GM19035 (cell line): ENCODE measurements around the gene CLDN5.
"Not testable (repeated sequence)": the region's sequence is repeated elsewhere in the genome, so short reads cannot be mapped to it uniquely, and the experiment has no call there.

Experiments
- ATAC-seq: cut with Tn5 transposase; IDR thresholded peaks from one replicate; pipeline ENCODE4 v1.9.1; 2021; ENCODE audit not compliant: unreplicated experiment

The CLDN5 gene

GRCh38 chr22:19548964-19549363, 24.8 kb upstream of the CLDN5 start:
- ATAC-seq: no peak

GRCh38 chr22:19548427-19548826, 24.2 kb upstream of the CLDN5 start:
- ATAC-seq: not testable (repeated sequence)

GRCh38 chr22:19547620-19548019, 23.4 kb upstream of the CLDN5 start:
- ATAC-seq: no peak

GRCh38 chr22:19546680-19547079, 22.5 kb upstream of the CLDN5 start:
- ATAC-seq: no peak

DNA sequence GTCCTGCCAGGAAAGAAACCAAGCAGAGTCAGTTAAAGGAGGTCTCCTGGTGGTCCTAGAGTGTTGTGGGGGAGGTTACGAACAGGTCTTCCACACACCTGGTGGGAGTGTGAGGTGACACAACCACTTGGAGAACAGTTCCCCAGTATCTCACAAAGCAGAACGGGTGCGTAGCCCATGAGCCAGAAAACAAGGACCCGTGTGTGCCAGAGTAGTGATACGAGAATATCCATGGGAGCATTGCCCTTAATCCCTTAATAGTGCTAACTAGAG, 21.7 kb upstream of the CLDN5 start:
- ATAC-seq: no peak

- ATAC-seq: no peak
Measured at GRCh38 chr22:19543970-19544708, 19.9 kb upstream of the CLDN5 start.

DNA sequence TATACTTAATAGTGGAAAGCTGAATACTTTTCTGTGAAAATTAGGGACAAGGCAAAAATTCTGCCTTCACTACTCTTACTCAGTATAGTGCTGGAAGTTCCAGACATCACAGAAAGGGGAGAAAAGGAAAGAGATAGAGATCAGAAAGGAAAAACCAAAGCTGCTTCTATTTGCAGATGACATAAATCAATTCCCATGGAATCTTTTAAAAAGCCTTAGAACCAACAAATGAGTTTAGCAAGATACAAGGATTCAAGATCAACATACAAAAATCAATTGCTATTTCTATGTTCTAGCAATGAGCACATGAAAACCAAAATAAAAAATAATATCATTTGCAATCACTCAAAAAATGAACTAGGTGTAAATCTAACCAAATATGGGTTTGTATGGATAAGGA, 16.2 kb upstream of the CLDN5 start:
- ATAC-seq: no peak

DNA sequence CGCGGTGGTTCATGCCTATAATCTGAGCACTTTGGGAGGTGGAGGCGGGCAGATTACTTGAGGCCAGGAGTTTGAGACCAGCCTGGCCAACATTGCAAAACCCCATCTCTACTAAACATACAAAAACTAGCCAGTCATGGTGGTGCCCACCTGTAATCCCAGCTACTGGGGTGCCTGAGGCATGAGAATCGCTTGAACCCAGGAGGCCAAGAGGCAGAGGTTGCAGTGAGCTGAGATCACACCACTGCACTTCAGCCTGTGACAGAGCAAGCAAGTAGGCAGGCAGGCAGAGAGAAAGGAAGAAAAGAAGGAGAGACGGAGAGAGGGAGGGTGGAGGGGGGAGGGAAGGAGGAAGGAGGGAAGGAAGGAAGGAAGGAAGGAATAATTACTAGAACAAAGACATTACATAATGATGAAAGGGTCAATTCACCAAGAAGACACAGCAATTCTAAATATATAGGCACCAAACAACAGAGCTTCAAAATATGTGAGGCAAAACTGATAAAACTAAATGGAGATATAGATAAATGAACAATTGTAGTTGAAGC, 13.8 kb upstream of the CLDN5 start:
- no peak for ATAC-seq

DNA sequence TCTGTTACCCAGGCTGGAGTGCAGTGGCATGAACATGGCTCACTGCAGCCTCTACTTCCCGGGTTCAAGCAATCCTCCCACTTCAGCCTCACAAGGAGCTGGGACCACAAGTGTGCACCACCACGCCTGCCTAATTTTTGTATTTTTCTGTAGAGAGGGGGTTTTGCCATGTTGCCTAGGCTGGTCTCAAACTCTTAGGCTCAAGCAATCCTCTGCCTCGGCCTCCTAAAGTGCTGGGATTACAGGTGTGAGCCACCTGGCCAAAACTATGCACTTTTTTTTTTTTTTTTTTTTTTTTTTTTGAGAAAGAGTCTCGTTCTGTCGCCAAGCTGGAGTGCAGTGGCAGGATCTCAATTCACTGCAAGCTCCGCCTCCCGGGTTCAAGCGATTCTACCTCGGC, 12.4 kb upstream of the CLDN5 start:
- ATAC-seq: no peak

- ATAC-seq: no peak
Measured at GRCh38 chr22:19535001-19535400, 10.8 kb upstream of the CLDN5 start.

DNA sequence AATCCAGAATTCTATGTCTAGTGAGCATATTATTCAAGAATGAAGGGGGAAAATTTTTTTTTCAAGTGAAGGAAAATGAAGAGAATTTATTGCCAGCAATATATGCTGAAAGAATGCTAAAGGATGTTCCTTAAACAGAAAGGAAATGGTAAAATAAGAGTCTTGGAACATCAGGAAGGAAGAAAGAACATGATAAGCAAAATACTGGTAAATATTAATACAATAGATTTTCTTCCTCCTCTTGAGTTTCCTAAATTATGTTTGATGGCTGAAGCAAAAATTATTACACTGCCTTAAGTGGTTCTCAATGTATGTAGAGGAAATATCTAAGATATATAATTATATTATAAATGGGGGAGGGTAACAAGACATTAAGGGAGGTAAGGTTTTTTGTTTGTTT, 9.6 kb upstream of the CLDN5 start:
- ATAC-seq: no peak

- no peak for ATAC-seq
Measured at GRCh38 chr22:19533049-19533626, 8.9 kb upstream of the CLDN5 start.

- ATAC-seq: not testable (repeated sequence)
Measured at GRCh38 chr22:19531327-19531726, 7.1 kb upstream of the CLDN5 start.

DNA sequence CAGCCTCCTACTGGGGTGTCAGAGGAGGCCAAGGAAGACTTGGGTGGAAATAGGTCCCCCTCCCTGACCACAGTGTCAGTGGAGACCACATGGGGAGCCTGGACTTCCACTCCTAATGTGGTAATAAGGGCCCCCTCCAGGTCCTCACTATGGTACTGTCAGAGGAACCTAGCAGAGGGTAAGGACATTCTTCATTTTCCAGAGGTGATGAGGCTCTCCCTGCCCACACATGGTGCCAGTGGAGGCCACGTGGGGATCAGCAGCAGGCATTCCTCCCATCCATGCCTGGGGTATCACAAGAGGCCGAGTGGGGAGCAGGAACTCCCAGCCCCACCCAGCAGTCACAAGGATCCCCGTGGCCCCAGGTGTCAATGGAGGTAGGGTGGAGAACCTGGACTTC, 6.5 kb upstream of the CLDN5 start:
- no peak for ATAC-seq

GRCh38 chr22:19529811-19530210, 5.6 kb upstream of the CLDN5 start:
- ATAC-seq: no peak

GRCh38 chr22:19527861-19528417, 3.7 kb upstream of the CLDN5 start:
- no peak for ATAC-seq

DNA sequence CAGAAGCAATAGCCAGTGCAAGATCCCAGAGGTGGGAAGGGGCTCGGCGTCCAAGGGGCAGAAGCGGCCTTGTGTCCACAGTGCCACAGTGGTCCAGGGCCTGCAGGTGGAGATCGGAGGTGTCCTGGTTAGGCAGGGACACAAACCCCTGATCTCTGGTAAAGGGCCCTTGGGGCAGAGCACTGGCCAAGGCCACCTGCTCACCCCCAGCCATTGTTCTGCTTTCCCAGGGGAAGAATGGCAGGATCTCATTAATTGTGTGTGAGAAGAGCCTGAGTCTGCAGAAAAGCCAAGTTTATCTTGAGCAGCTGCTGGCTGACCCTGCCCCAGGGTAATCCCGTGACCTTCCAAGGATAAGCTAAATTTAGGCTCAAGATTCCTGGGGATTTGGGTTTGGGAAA, 3.1 kb upstream of the CLDN5 start:
- ATAC-seq: no peak

DNA sequence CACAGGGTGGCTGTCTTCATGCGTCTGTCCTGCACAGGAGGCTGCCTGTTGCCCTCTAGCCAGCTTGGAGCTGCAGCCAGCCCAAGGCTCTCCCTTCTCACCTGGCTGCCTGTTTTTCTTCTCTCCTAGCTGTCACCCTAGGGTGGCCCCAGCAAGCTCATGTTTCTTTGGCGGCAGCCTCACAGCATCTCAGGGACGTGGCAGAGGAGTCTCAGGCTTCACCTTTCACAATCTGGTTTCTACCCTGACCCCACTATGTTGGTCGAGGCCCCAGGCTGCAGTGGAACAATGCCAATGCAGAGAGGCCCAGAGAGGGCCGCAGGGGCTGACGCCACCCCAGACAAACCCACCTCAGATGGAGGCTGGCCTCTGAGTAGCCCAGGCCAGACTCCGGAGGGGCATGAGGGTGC, 2.5 kb upstream of the CLDN5 start:
- ATAC-seq: no peak

DNA sequence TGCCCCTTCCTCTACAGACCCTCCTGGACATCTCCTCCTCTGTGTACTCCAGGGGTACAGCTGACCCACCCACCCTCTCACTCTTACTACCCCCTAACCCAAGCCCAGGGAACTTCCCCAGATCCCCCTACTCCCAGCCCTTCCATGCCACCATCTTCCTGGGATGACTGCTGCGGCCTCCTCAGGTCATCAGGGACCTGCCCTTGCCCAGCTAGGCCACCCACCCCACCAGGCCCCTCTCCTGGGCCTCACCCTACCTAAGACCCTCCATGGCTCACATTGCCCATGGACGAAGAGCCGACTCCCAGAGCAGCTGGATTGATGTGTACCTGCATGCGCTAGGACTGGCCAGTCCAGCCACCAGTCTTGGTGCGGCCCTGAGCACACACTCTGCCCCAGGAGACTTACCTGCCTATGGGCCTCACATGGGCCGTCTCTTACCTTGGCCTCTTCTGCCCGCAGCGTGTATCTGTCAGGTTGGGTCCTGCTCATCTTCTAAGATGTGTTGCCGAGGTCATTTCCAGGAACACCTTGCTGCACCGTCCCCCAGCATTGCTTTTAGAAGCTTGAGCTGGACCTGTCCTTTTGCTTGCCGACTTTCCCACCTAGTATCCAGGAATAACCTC, 2.0 kb upstream of the CLDN5 start:
- ATAC-seq: no peak

- ATAC-seq: no peak
Measured at GRCh38 chr22:19525666-19526065, 1.5 kb upstream of the CLDN5 start.

- no peak for ATAC-seq
Measured at GRCh38 chr22:19525116-19525660, 978 bp upstream of the CLDN5 start.
